ENCODE results near the gene ASB16. TPM values are rescaled to one million over a fixed set of nuclear protein-coding genes. Genes with fewer than 3 reads are reported as not detected.

Gene ASB16
- total RNA-seq, 1 experiment from 2014 or later: 0.37 TPM

- ChIA-PET RAD21 (ENCODE audit: low non-redundant PET in 1 of 2, low total read pairs in 2 of 2, uncharacterized antibody in 2 of 2, unreplicated experiment in 2 of 2) (interaction anchor here in 1 of 2 experiments (1.1 kb wide), 1 partner anchor 20 kb away, joined by 3 read pairs; no protein-coding TSS in a partner anchor), CTCF (interaction anchor here (0.6 to 2.5 kb wide), 10 partner anchors 8 to 781 kb away, joined by 3 to 17 read pairs (median 4); partner anchors contain the start of gene SLC25A39), POLR2A (interaction anchor here (0.6 to 1.0 kb wide), 3 partner anchors 13 to 20 kb away, joined by 3 read pairs; partner anchors contain the start of gene ATXN7L3)
- peaks cover 37% of the 10 kb centered on the region for H3K79me2 ChIP-seq (ENCODE audit: insufficient read depth, low read length)
- no peak overlapping the region for H2AFZ ChIP-seq (ENCODE audit: low read depth, low read length, poor library complexity, severe bottlenecking)
- H3K9ac ChIP-seq (ENCODE audit: low read length): peak overlapping the region; percentile 84
- H3K27ac ChIP-seq (ENCODE audit: low read depth, low read length): peak overlapping the region; percentile 85
- H3K9me3 ChIP-seq (ENCODE audit: control insufficient read depth in 1 of 2, insufficient read depth in 1 of 2, low read depth in 1 of 2, low read length in 2 of 2): no peaks in the 10 kb centered on the region
- no peak for DNase-seq (ENCODE audit: low read depth, low spot score)
- no peaks in the 10 kb centered on the region for H3K27me3 ChIP-seq (ENCODE audit: insufficient read depth, low read length)
- H3K9me2 ChIP-seq (ENCODE audit: insufficient read depth): no peaks in the 10 kb centered on the region
- H4K20me1 ChIP-seq (ENCODE audit: insufficient read depth): no peaks in the 10 kb centered on the region
- 0 out of 2 replicates have a peak, but pooled peaks have one; percentile 20 for TF ChIP-seq ZFX (IDR thresholded peaks at IDR 0.05)
- TF ChIP-seq CBX3 (IDR thresholded peaks at IDR 0.05; ENCODE audit: low read depth): no peak
- peaks cover 14 to 30% of the 10 kb centered on the region in 2 experiments for H3K4me1 ChIP-seq (ENCODE audit: control insufficient read depth in 1 of 2, insufficient read depth in 2 of 2, low read length in 2 of 2)
- H3K4me2 ChIP-seq (ENCODE audit: low read length): peak overlapping the region; percentile 90
- TSS peak; percentile 48 for BruUV-seq (replicated peaks)
- H3K4me3 ChIP-seq (replicated peaks in 1 of 2; ENCODE audit: low read depth in 1 of 2, low read length in 2 of 2): peak overlapping the region; percentile 71 to 73
- no peak; the same call in 1 of the 2 replicates for ATAC-seq
- peaks cover 21 to 30% of the 10 kb centered on the region in 2 experiments; a peak in 3 of 4 replicates for H3K36me3 ChIP-seq (ENCODE audit: control insufficient read depth in 1 of 2, insufficient read depth in 2 of 2, low read length in 2 of 2)
- intact Hi-C loops (cut with micrococcal nuclease): loop anchor here (2.0 to 10.0 kb wide), 2 partner anchors 109 to 307 kb away; no protein-coding TSS in a partner anchor
These were observed 47.3 kb downstream of the ASB16 start for GRCh38 chr17:44217738-44218343.

- peak overlapping the region; percentile 71 to 73 for H3K4me3 ChIP-seq (replicated peaks in 1 of 2; ENCODE audit: low read depth in 1 of 2, low read length in 2 of 2)
- H3K27ac ChIP-seq (ENCODE audit: low read depth, low read length): peak overlapping the region; percentile 100
- no peaks in the 10 kb centered on the region for H3K27me3 ChIP-seq (ENCODE audit: insufficient read depth, low read length)
- peak overlapping the region; percentile 84 for H3K9ac ChIP-seq (ENCODE audit: low read length)
- CTCF ChIA-PET: interaction anchor here (0.6 to 2.5 kb wide), 10 partner anchors 9 to 782 kb away, joined by 3 to 17 read pairs (median 4); partner anchors contain the start of gene SLC25A39
- no peak overlapping the region for H2AFZ ChIP-seq (ENCODE audit: low read depth, low read length, poor library complexity, severe bottlenecking)
- DNase-seq (ENCODE audit: low read depth, low spot score) (peak; percentile 74), ATAC-seq (peak; percentile 51)
- peaks cover 37% of the 10 kb centered on the region for H3K79me2 ChIP-seq (ENCODE audit: insufficient read depth, low read length)
- H3K9me3 ChIP-seq (ENCODE audit: control insufficient read depth in 1 of 2, insufficient read depth in 1 of 2, low read depth in 1 of 2, low read length in 2 of 2): no peaks in the 10 kb centered on the region
- POLR2A ChIA-PET: interaction anchor here (0.6 to 1.0 kb wide), 2 partner anchors 13 to 21 kb away, joined by 3 read pairs; no protein-coding TSS in a partner anchor
- H3K4me2 ChIP-seq (ENCODE audit: low read length): peak overlapping the region; percentile 90
- peaks cover 21 to 30% of the 10 kb centered on the region in 2 experiments; a peak in 3 of 4 replicates for H3K36me3 ChIP-seq (ENCODE audit: control insufficient read depth in 1 of 2, insufficient read depth in 2 of 2, low read length in 2 of 2)
- peaks cover 21 to 37% of the 10 kb centered on the region in 2 experiments for H3K4me1 ChIP-seq (ENCODE audit: control insufficient read depth in 1 of 2, insufficient read depth in 2 of 2, low read length in 2 of 2)
- intact Hi-C loops (cut with micrococcal nuclease): loop anchor here (2.0 to 10.0 kb wide), 2 partner anchors 108 to 306 kb away; no protein-coding TSS in a partner anchor
- H3K9me2 ChIP-seq (ENCODE audit: insufficient read depth): no peaks in the 10 kb centered on the region
- RAD21 ChIA-PET (ENCODE audit: low non-redundant PET in 1 of 2, low total read pairs in 2 of 2, uncharacterized antibody in 2 of 2, unreplicated experiment in 2 of 2): interaction anchor here in 1 of 2 experiments (1.1 kb wide), 1 partner anchor 20 kb away, joined by 3 read pairs; no protein-coding TSS in a partner anchor
- H4K20me1 ChIP-seq (ENCODE audit: insufficient read depth): no peaks in the 10 kb centered on the region
- no peak for TF ChIP-seq ZBTB33 (IDR thresholded peaks at IDR 0.05; ENCODE audit: extremely low read depth, insufficient replicate concordance, low read length)
- TF ChIP-seq RAD21 (IDR thresholded peaks at IDR 0.05; ENCODE audit: low read depth): no peak; the same call in 1 of the 2 replicates
- no peak for TF ChIP-seq CBX3 (IDR thresholded peaks at IDR 0.05; ENCODE audit: low read depth)
- peak; percentile 36 to 60 (median 52); a peak in 4 of 6 replicates for TF ChIP-seq CTCF (IDR thresholded peaks at IDR 0.05 in 2 of 3, conservative IDR thresholded peaks at IDR 0.05 in 1 of 3; ENCODE audit: borderline replicate concordance in 1 of 3, insufficient read depth in 1 of 3, low read depth in 2 of 3, low read length in 2 of 3)
- no peak for TF ChIP-seq SRF (IDR thresholded peaks at IDR 0.05; ENCODE audit: low read depth)
- no peak for TF ChIP-seq ZFX (IDR thresholded peaks at IDR 0.05)
- peak; percentile 78 for TF ChIP-seq EGR1 (IDR thresholded peaks at IDR 0.05; ENCODE audit: low read depth)
- TF ChIP-seq POLR2AphosphoS5 (IDR thresholded peaks at IDR 0.05; ENCODE audit: low read depth, low read length): peak; percentile 84
- TF ChIP-seq SP1 (IDR thresholded peaks at IDR 0.05; ENCODE audit: low read depth): peak; percentile 49; the same call in 1 of the 2 replicates
- TF ChIP-seq MAX (IDR thresholded peaks at IDR 0.05): peak; percentile 59
- no TSS peak for BruUV-seq (replicated peaks)
These were observed 48.0 kb downstream of the ASB16 start for GRCh38 chr17:44218344-44219107.

Measured in HCT116 (cell line).